Measurements from ENCODE around the gene RALBP1.
A peak's percentile ranks its signal among the peaks of the same experiment; 100 is the strongest.
"Not testable (repeated sequence)": the region's sequence is repeated elsewhere in the genome, so short reads cannot be mapped to it uniquely, and the experiment has no call there.

The RALBP1 gene

GRCh38 chr18:9475643-9476591, 604 bp downstream of the RALBP1 start:
- TF ChIP-seq POLR2AphosphoS5 (IDR thresholded peaks at IDR 0.05; ENCODE audit: low read depth, low read length), result peak; percentile 73
- peak; percentile 50; the same call in 1 of the 2 replicates for TF ChIP-seq TAF1 (IDR thresholded peaks at IDR 0.05; ENCODE audit: low read depth, low read length)
- TF ChIP-seq PAX5 (IDR thresholded peaks at IDR 0.05; ENCODE audit: insufficient read depth, low read length, severe bottlenecking), result no peak
- TF ChIP-seq POLR2A (IDR thresholded peaks at IDR 0.05; ENCODE audit: low read depth, low read length), result peak; percentile 61; the same call in 1 of the 2 replicates
- TF ChIP-seq POU2F2 (IDR thresholded peaks at IDR 0.05; ENCODE audit: low read depth, low read length), result 0 out of 2 replicates have a peak, but pooled peaks have one; percentile 14
- TF ChIP-seq SPI1 (IDR thresholded peaks at IDR 0.05; ENCODE audit: low read depth, low read length), result peak; percentile 64
- peak; percentile 90 for FAIRE-seq
- DNase-seq (ENCODE audit: insufficient read length, low spot score), result peak; percentile 52

DNA sequence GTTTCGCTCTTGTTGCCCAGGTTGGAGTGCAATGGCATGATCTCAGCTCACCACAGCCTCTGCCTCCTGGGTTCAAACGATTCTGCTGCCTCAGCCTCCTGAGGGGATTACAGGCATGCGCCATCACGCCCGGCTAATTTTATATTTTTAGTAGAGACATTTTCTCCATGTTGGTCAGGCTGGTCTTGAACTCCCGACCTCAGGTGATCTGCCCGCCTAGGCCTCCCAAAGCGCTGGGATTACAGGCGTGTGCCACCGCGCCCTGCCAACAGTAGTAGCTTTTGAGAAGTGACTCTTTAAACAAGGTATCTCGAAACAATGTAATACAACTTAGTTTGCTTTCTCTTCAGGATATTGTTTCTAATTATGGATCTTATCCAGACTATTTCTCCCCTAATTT, 1.6 kb downstream of the RALBP1 start:
- not testable (repeated sequence) for FAIRE-seq; DNase-seq (ENCODE audit: insufficient read length, low spot score)

GRCh38 chr18:9477509-9477908, 2.2 kb downstream of the RALBP1 start:
- TF ChIP-seq POLR2AphosphoS5 (IDR thresholded peaks at IDR 0.05; ENCODE audit: low read depth, low read length) (no peak), PAX5 (IDR thresholded peaks at IDR 0.05; ENCODE audit: insufficient read depth, low read length, severe bottlenecking) (no peak), TAF1 (IDR thresholded peaks at IDR 0.05; ENCODE audit: low read depth, low read length) (no peak), POLR2A (IDR thresholded peaks at IDR 0.05; ENCODE audit: low read depth, low read length) (no peak), SPI1 (IDR thresholded peaks at IDR 0.05; ENCODE audit: low read depth, low read length) (no peak), POU2F2 (IDR thresholded peaks at IDR 0.05; ENCODE audit: low read depth, low read length) (no peak)
- FAIRE-seq (no peak), DNase-seq (ENCODE audit: insufficient read length, low spot score) (no peak)

DNA sequence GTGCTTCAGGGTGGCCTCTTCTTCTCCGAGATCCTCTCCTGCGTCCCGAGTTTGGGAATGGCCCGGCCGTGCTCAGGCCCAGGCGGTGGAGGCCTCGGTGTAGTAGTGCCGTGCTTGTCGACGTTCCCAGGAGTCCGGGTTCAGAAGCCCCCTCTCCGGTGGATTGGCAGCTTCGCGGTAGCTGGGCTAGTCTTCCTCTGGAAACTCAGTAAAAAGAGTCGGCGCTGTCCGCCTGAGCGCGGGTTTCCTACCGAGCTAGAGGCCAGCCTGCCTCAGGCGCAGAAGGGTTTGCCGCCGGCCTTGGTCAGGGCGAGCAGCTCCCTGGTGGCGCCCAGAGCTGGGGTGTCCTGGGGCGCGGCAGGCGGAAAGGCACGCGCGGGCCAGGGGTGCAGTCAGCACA, 3.2 kb downstream of the RALBP1 start:
- DNase-seq (ENCODE audit: insufficient read length, low spot score), result no peak
- FAIRE-seq, result no peak
- no peak for TF ChIP-seq POLR2AphosphoS5 (IDR thresholded peaks at IDR 0.05; ENCODE audit: low read depth, low read length)
- no peak for TF ChIP-seq POU2F2 (IDR thresholded peaks at IDR 0.05; ENCODE audit: low read depth, low read length)
- no peak for TF ChIP-seq TAF1 (IDR thresholded peaks at IDR 0.05; ENCODE audit: low read depth, low read length)
- TF ChIP-seq POLR2A (IDR thresholded peaks at IDR 0.05; ENCODE audit: low read depth, low read length), result no peak
- no peak for TF ChIP-seq SPI1 (IDR thresholded peaks at IDR 0.05; ENCODE audit: low read depth, low read length)
- no peak for TF ChIP-seq PAX5 (IDR thresholded peaks at IDR 0.05; ENCODE audit: insufficient read depth, low read length, severe bottlenecking)

GRCh38 chr18:9482790-9483189, 7.5 kb downstream of the RALBP1 start:
- DNase-seq (ENCODE audit: insufficient read length, low spot score), result no peak
- peak; percentile 82 for FAIRE-seq
- TF ChIP-seq POU2F2 (IDR thresholded peaks at IDR 0.05; ENCODE audit: low read depth, low read length), result no peak
- TF ChIP-seq TAF1 (IDR thresholded peaks at IDR 0.05; ENCODE audit: low read depth, low read length), result no peak
- TF ChIP-seq POLR2A (IDR thresholded peaks at IDR 0.05; ENCODE audit: low read depth, low read length), result no peak

DNA sequence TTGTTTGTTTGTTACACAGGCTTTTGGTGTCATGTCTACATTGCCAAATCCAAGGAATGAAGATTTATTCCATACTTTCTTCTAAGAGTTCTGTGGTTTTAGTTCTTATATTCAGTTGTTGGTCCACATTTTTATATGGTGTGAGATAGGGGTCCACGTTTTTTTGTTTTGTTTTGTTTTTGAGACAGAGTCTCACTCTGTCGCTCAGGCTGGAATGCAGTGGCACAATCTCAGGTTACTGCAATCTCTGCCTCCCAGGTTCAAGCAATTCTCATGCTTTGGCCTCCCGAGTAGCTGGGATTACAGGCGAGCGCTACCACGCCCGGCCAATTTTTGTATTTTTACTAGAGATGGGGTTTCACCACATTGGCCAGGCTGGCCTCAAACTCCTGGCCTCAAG, 8.2 kb downstream of the RALBP1 start:
- no peak for FAIRE-seq
- TF ChIP-seq SPI1 (IDR thresholded peaks at IDR 0.05; ENCODE audit: low read depth, low read length) (no peak), POLR2AphosphoS5 (IDR thresholded peaks at IDR 0.05; ENCODE audit: low read depth, low read length) (no peak), POU2F2 (IDR thresholded peaks at IDR 0.05; ENCODE audit: low read depth, low read length) (no peak), PAX5 (IDR thresholded peaks at IDR 0.05; ENCODE audit: insufficient read depth, low read length, severe bottlenecking) (no peak), TAF1 (IDR thresholded peaks at IDR 0.05; ENCODE audit: low read depth, low read length) (no peak), POLR2A (IDR thresholded peaks at IDR 0.05; ENCODE audit: low read depth, low read length) (no peak)

DNA sequence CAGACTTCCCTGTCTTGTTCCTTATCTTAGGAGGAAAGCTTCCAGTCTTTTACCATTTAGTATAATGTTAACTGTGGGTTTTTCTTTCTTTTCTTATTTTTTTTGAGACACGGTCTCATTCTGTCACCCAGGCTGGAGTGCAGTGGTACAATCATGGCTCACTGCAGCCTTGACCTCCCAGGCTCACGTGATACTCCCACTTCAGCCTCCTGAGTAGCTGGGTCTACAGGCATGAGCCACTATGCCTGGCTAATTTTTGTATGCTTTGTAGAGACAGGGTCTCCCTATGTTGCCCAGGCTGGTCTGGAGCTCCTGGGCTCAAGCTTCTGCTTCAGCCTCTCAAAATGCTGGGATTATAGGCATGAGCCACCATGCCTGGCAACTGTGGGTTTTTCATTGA, 9.5 kb downstream of the RALBP1 start:
- not testable (repeated sequence) for FAIRE-seq; DNase-seq (ENCODE audit: insufficient read length, low spot score)

More for the DNA sequence above, 8.2 kb downstream of the RALBP1 start:
- no peak for DNase-seq (ENCODE audit: insufficient read length, low spot score)

- TF ChIP-seq TAF1 (IDR thresholded peaks at IDR 0.05; ENCODE audit: low read depth, low read length) (no peak), POLR2A (IDR thresholded peaks at IDR 0.05; ENCODE audit: low read depth, low read length) (no peak), SPI1 (IDR thresholded peaks at IDR 0.05; ENCODE audit: low read depth, low read length) (no peak), POLR2AphosphoS5 (IDR thresholded peaks at IDR 0.05; ENCODE audit: low read depth, low read length) (no peak), PAX5 (IDR thresholded peaks at IDR 0.05; ENCODE audit: insufficient read depth, low read length, severe bottlenecking) (no peak), POU2F2 (IDR thresholded peaks at IDR 0.05; ENCODE audit: low read depth, low read length) (no peak)
- DNase-seq (ENCODE audit: insufficient read length, low spot score), result no peak
- no peak for FAIRE-seq
Measured at GRCh38 chr18:9488538-9488937, 13.2 kb downstream of the RALBP1 start.

GRCh38 chr18:9494778-9495331, 19.5 kb downstream of the RALBP1 start:
- DNase-seq (ENCODE audit: insufficient read length, low spot score) (no peak), FAIRE-seq (peak; percentile 87)
- TF ChIP-seq SPI1 (IDR thresholded peaks at IDR 0.05; ENCODE audit: low read depth, low read length), result peak; percentile 49
- TF ChIP-seq POLR2A (IDR thresholded peaks at IDR 0.05; ENCODE audit: low read depth, low read length), result no peak

GRCh38 chr18:9495465-9495864, 20.2 kb downstream of the RALBP1 start:
- no peak for TF ChIP-seq POLR2AphosphoS5 (IDR thresholded peaks at IDR 0.05; ENCODE audit: low read depth, low read length)
- no peak for TF ChIP-seq POU2F2 (IDR thresholded peaks at IDR 0.05; ENCODE audit: low read depth, low read length)
- no peak for TF ChIP-seq TAF1 (IDR thresholded peaks at IDR 0.05; ENCODE audit: low read depth, low read length)
- TF ChIP-seq POLR2A (IDR thresholded peaks at IDR 0.05; ENCODE audit: low read depth, low read length), result no peak
- TF ChIP-seq PAX5 (IDR thresholded peaks at IDR 0.05; ENCODE audit: insufficient read depth, low read length, severe bottlenecking), result no peak
- TF ChIP-seq SPI1 (IDR thresholded peaks at IDR 0.05; ENCODE audit: low read depth, low read length), result no peak
- FAIRE-seq (no peak), DNase-seq (ENCODE audit: insufficient read length, low spot score) (no peak)

Data from GM12891 (cell line).